Measurements from ENCODE around the gene NRTN. TPM values are rescaled to one million over a fixed set of nuclear protein-coding genes. Genes with fewer than 3 reads are reported as not detected.

Gene NRTN
- polyA plus RNA-seq, 1 donor (not counting 4 experiments of a cell fraction or from before 2014, with no cell fraction given), result not detected

- Histone ChIP-seq H3K27me3 (ENCODE audit: control insufficient read depth, extremely low read depth, insufficient read depth, low read length) (no peaks in the 10 kb centered on the region), H2AFZ (ENCODE audit: control insufficient read depth, low read length) (no peak overlapping the region), H3K9me1 (ENCODE audit: control insufficient read depth, extremely low read depth, insufficient read depth, low read length) (no peaks in the 10 kb centered on the region), H3K79me2 (ENCODE audit: control insufficient read depth, insufficient read depth, low read length) (peaks cover 3% of the 10 kb centered on the region), H4K20me1 (ENCODE audit: control insufficient read depth, extremely low read depth, insufficient read depth, low read length) (no peaks in the 10 kb centered on the region), H3K27ac (ENCODE audit: control insufficient read depth, insufficient read depth, low read length) (no peak overlapping the region), H3K4me2 (ENCODE audit: control insufficient read depth, extremely low read depth, insufficient read depth, low read depth, low read length) (no peak overlapping the region), H3K4me1 (ENCODE audit: control insufficient read depth, extremely low read depth, insufficient read depth, low read length) (no peaks in the 10 kb centered on the region), H3K9me3 (ENCODE audit: control insufficient read depth, low read depth, low read length) (no peaks in the 10 kb centered on the region), H3K4me3 (ENCODE audit: control insufficient read depth in 2 of 3, extremely low read depth in 1 of 3, insufficient read depth in 2 of 3, low read depth in 1 of 3, low read length in 3 of 3) (no peak overlapping the region), H3K36me3 (ENCODE audit: control insufficient read depth in 2 of 2, extremely low read depth in 1 of 2, insufficient read depth in 2 of 2, low read length in 2 of 2) (peaks cover 20 to 36% of the 10 kb centered on the region in 2 experiments), H3K9ac (ENCODE audit: control insufficient read depth, extremely low read depth, insufficient read depth, low read length) (no peak overlapping the region)
- TF ChIP-seq EZH2 (IDR thresholded peaks at IDR 0.05; ENCODE audit: low read length) (no peak), CTCF (optimal IDR thresholded peaks at IDR 0.05 in 1 of 3, IDR thresholded peaks at IDR 0.05 in 1 of 3, conservative IDR thresholded peaks at IDR 0.05 in 1 of 3; ENCODE audit: extremely low read depth in 1 of 3, insufficient read depth in 2 of 3, low read length in 3 of 3) (no peak)
- dilution Hi-C loops (cut with MboI; ENCODE audit: extremely low pct_ligation_motif_present, low sequenced_read_pairs), result no loop called here
- no peak for DNase-seq (ENCODE audit: low read depth, low spot score)
- FAIRE-seq, result no peak
Observed at GRCh38 chr19:5782945-5783919, 21.6 kb upstream of the NRTN start.

- Histone ChIP-seq H3K4me3 (ENCODE audit: control insufficient read depth in 2 of 3, extremely low read depth in 1 of 3, insufficient read depth in 2 of 3, low read depth in 1 of 3, low read length in 3 of 3) (no peak within 1 kb of the TSS), H4K20me1 (ENCODE audit: control insufficient read depth, extremely low read depth, insufficient read depth, low read length) (no peaks in the 10 kb centered on the region), H3K79me2 (ENCODE audit: control insufficient read depth, insufficient read depth, low read length) (peaks cover 7% of the 10 kb centered on the region), H3K36me3 (ENCODE audit: control insufficient read depth in 2 of 2, extremely low read depth in 1 of 2, insufficient read depth in 2 of 2, low read length in 2 of 2) (peaks cover 24 to 48% of the 10 kb centered on the region in 2 experiments), H2AFZ (ENCODE audit: control insufficient read depth, low read length) (no peak within 1 kb of the TSS), H3K9me3 (ENCODE audit: control insufficient read depth, low read depth, low read length) (no peaks in the 10 kb centered on the region), H3K9ac (ENCODE audit: control insufficient read depth, extremely low read depth, insufficient read depth, low read length) (no peak within 1 kb of the TSS), H3K27ac (ENCODE audit: control insufficient read depth, insufficient read depth, low read length) (no peak within 1 kb of the TSS), H3K9me1 (ENCODE audit: control insufficient read depth, extremely low read depth, insufficient read depth, low read length) (no peaks in the 10 kb centered on the region), H3K27me3 (ENCODE audit: control insufficient read depth, extremely low read depth, insufficient read depth, low read length) (no peaks in the 10 kb centered on the region), H3K4me1 (ENCODE audit: control insufficient read depth, extremely low read depth, insufficient read depth, low read length) (peaks cover 7% of the 10 kb centered on the region), H3K4me2 (ENCODE audit: control insufficient read depth, extremely low read depth, insufficient read depth, low read depth, low read length) (no peak within 1 kb of the TSS)
- FAIRE-seq, result no peak
- TF ChIP-seq CTCF (optimal IDR thresholded peaks at IDR 0.05 in 1 of 3, IDR thresholded peaks at IDR 0.05 in 1 of 3, conservative IDR thresholded peaks at IDR 0.05 in 1 of 3; ENCODE audit: extremely low read depth in 1 of 3, insufficient read depth in 2 of 3, low read length in 3 of 3) (no peak), EZH2 (IDR thresholded peaks at IDR 0.05; ENCODE audit: low read length) (no peak)
- no peak for DNase-seq (ENCODE audit: low read depth, low spot score)
- dilution Hi-C loops (cut with MboI; ENCODE audit: extremely low pct_ligation_motif_present, low sequenced_read_pairs), result no loop called here
Observed at GRCh38 chr19:5784581-5785147, 20.2 kb upstream of the NRTN start, which contains the start of gene PRR22. TSS of gene PRR22 (minus strand) at chr19:5784746. CDS start at chr19:5784660, 86 bp downstream.

All from keratinocyte (primary cell).